Activated CD8-positive, alpha-beta memory T cell treated with anti-CD3 and anti-CD28 coated beads, Interleukin-2, amount 50 U/mL, for 1 hour (primary cell): ENCODE results near the gene TNK2.
"Not testable (repeated sequence)": the region's sequence is repeated elsewhere in the genome, so short reads cannot be mapped to it uniquely, and the experiment has no call there.

Source experiments
- DNase-seq: peaks from one replicate; pipeline ENCODE4 v3.0.0-alpha.2; 2020; ENCODE audit errors: extremely low read depth

The TNK2 gene

DNA sequence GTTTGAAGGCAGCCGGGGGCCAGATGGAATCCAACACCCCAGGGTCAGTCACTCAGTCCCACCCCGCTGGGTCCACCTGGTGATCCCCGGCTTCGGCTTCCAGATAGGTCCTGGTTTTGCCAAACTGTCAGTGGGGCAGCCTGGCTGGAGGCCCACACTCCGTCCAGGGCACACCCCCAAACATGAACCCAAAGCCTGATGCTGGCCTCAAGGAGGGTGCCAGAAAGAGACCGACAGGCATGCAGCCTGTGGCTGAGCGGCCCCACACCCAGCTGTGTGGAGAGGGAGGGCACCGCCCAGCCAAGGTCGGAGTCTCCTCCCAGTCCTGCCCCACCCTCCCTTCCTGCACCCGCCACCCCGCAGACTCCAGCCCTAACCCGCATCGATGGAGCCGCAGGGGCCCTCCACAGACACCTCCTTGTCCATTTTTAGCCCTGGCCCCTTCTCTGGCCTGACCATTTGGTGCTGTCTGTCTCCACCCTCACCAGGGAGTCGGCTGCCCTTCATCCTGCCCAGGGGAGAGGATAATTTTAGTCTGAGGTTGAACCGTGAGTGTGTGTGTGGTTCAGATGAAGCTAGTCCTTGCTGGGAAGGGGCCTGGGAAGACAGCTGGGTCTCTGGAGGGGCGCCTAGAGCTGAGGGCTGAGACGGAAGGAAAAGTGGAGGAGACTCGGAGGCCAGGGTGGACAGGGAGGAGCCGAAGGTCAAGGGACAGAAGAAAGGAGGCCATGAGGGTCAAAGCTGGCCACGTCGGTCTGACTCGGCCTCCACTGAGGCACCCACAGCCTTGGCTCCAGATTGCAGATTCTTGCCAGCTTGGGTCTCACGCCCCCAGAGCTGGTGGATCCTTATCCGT lies 23.1 kb downstream of the TNK2 start:
- no peak for DNase-seq

DNA sequence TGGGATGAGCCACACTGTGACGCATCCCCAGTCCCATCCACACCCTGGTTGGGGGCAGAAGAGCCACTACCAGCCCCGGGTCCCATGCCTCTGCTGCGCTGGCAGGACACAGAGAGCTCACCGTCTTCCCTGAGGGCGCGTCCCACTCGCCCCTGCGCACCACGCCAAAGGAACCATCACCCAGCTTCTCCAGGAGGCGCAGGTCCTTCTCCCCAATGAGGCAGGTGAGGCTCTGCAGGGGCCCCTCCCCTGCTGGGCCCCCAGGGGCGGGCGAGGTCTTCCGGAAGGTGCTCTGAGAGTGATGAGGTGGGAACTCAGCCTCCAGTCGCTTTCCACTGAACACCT lies 23.7 kb downstream of the TNK2 start:
- DNase-seq, result no peak

DNA sequence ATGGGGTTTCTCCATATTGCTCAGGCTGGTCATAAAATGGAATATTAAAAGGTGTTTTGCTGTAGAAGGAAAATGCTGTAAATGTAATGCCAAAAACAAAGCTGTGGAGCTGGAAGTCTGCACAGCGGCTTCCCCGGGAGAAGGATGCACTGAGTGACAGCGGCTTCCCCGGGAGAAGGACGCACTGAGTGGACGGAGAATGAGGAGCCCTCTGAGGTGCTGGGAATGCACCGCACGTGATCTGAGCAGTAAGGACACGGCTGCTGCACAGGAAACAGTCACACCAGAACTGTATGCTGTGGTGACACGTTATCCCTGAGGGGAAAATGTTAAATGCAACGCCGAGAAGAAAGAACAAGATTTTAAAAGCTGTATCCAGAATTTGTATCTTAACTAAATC lies 24.6 kb downstream of the TNK2 start:
- no peak for DNase-seq

DNA sequence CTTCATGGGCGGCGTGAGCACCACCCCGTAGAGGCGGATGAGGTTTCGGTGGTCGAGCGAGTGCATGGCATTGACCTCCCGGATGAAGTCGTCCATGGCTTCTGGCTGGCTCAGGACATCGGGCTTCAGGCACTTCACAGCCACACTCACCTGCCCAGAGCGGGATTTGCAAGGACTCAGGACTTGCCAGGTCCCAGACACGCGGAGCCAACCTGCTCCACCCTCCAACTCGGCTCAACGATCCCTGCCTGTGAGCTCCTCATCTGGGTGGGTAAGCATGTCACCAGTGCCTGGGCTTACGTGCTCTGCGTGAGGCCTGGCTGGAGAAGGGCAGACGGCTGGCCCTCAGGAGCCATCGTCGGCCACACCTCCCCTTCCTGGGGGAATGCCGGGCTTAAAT lies 25.2 kb downstream of the TNK2 start:
- DNase-seq, result no peak

DNA sequence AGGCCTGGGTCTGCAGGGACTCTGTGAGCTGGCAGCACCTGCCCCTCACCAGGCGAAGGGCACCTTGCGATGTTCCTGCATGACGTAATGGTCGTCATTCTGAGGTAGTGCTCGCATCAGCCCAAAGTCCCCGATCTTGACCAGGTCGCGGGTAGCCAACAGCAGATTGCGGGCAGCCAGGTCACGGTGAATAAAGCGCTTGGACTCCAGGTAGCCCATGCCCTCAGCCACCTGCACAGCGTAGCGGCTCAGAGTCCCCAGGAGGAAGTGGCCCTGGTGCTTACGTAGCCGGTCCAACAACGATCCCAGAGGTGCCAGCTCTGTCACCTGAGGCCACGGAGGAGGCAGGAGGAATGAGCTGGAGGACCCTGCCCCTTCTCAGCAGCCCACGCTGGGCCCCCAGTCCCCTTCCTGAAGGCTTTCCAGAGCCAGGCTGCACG lies 26.3 kb downstream of the TNK2 start:
- DNase-seq, result no peak

DNA sequence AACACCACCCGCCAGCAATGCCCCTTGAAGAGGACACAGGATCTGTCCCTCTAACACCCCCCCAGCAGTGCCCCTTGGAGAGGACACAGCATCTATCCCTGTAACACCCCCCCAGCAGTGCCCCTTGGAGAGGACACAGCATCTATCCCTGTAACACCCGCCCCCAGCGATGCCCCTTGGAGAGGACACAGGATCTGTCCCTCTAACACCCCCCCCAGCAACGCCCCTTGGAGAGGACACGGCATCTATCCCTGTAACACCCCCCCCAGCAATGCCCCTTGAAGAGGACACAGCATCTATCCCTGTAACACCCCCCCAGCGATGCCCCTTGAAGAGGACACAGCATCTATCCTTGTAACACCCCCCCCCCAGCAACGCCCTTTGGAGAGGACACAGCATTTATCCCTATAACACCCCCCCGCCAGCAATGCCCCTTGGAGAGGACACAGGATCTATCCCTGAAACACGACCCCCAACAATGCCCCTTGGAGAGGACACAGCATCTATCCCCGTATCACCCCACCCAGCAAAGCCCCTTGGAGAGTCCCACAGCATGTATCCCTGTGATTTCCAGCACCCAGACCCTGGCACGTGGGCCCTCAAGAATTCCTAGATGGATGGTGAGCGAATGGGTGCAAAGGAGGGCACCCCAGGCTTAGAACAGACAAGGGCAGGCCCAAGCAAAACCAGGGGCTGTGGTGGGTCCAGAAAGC lies 26.9 kb downstream of the TNK2 start:
- no peak for DNase-seq

DNA sequence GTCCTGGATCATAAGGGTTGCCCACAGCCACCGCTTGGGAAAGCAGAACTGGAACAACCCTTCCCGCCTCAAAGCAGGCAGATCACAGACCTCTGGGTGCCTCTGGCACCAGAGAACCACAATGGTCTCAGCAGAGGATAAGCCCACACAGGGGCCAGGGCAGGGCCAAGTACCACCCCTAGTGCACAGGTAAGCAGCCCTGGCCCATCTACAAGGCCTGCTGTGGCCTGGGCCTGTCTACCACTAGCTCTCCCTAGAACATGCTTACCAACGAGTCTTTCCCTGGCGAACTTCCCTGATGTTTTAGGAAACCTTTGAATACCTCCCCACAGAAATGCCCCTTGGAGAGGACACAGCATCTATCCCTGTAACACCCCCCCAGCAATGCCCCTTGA lies 28.3 kb downstream of the TNK2 start:
- no peak for DNase-seq

DNA sequence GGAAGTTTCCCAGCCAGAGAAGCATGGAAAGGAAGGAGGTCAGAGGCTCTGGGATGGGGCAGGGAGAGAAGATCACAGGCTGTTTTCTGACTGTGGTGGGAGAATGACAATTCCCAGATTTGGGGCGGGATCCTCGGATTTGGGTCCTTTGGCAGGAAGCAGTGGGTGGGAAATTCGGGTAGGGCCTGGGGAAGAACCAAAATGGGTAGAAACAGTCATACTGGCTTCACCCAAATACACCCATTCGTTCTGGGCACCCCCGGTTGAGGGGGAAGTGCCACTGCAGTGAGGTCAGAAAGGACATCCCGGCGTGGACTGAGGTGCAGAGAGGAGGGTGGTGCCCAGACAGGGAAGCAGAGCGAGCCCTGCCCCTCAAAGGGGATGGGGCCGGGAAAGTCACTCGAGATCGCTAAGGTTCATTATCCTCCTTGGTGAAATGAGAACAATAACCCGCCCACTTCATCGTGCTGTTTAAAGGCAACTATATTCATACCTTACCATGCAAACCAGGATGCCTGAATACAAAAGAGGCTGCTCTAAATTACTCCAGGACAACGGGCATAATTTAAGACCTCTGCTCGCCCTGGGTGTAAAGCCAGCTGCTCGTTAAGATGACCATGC lies 28.8 kb downstream of the TNK2 start:
- DNase-seq, result no peak

DNA sequence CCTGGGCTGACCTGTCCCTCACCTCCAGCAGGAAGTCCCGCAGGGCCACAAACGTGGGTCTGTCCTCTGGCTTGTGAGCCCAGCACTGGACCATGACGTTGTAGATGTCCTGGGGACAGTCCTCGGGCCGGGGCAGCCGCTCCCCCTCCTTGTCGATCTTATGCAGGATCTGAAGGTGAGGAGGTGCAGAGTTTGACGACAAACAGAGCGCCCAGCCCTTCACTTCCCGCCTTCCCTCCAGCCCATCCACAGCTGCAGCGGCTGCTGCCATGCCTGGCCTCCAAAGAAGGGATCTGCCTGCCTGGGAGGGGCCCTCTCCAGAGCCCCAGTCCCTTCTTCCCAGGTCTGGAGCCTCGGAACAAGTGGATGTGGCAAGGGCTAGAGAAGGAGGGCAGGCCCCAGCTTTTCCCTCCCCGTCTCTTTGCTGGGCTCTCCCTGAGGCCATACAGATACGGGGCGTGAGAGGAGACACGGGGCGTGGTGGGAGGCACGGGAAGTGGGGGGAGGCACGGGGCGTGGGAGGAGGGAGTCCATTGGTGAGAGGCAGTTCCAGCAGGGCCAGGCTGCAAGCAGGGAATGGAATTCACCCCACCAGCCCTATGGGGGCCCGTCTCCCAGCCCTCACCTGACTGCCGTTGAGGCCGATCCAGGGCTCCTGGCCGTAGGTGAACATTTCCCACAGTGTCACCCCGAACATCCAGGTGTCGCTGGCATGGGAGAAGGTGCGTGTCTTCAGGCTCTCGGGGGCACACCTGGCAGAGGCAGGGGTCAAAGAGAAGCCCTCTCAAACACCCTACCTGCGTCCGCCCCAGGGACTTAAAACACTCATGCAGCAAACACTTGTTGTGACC lies 29.7 kb downstream of the TNK2 start:
- no peak for DNase-seq

DNA sequence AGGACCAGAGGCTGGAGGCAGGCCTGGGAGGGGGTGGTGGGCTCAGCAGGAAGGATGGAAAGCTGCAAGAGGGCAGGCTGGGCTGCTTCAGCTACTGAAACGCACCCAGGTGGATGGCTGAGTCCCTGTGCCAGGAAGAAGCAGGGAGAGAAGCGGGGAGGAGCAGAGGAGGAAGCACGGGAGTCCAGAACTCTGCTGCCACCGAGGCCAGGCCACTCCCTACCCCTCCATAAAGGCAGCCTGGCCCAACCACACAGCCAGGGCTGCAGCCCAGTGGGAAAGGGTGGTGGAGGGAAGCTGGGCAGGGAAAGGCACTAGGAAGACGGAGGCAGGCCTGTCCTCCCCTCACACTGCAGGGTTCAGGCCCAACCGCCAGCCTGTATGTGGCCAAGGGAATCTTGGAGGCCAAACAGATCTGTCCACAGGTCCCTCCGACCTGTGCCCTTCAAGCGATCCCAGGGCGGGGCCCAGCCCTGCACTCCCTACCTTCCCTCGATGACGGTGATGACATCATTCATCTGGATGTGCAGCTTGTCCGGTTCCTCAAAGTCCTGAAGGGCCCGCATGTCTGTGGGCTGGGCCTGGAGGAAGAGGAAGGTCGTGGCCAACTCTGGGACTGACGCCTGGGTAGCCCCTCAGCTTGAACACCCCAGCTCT lies 30.5 kb downstream of the TNK2 start:
- DNase-seq, result no peak

DNA sequence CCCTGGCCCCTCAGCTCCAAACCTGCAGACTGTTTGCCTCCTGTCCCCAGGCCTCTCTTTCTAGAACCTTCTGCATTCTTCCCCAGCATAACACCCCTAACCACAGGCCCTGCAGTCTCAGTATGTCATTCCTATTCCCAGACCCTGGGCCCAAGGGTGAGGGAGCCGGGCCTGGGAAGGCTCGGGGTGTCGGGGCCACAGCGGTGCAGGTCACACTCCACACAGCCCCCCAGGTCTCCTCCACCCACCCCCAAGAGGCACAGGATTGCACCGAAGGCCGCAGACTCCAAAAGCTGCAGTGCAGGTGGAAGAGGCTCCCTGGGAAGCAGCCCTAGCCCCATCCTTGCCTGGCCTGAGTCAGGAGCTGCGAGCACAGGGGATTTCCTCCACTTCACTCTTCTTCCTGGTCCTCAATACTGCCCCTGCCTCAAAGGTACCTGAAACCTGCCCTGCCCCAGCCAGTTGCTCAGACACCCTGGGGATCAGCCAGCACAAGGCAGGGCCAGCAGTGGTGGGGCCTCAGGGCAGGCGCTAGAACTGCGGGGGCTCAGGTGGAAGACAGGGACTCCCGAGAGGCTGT lies 31.1 kb downstream of the TNK2 start:
- DNase-seq, result no peak

DNA sequence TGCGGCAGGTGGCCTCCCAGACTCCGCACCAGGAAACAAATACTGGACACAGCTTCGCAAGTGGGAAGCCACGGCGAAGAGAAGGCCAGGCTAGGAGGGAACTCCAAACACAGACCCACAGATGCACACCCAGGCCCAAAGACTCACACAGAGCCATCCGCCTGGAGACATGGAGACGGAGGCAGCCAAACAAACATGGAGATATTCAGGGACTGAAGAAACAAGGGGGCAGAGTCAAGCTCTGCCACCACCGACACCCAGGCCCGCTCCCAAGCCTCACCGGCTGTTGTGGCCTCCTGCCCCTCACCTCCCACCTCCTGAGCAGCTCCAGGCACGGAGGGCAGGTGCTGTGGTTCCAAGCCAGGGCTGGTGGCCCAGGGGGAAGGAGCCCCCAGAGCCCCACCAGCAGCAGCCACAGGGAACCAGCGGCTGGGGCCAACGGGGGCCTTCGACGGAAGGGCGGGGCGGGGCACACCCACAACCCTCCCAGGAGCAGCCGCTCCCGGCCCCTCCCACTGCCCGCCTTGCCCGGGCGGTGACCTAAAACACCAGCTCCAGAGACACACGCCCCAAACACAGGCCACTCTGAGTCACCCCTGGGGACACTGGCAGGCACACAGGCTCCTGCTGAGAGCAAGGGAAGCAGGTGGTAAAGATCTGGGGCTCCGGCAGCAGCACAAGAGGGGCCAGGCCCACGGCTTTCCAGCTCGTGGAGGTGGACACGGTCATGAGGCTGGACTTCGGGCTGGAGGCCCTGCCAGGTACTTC lies 31.9 kb downstream of the TNK2 start:
- no peak for DNase-seq

DNA sequence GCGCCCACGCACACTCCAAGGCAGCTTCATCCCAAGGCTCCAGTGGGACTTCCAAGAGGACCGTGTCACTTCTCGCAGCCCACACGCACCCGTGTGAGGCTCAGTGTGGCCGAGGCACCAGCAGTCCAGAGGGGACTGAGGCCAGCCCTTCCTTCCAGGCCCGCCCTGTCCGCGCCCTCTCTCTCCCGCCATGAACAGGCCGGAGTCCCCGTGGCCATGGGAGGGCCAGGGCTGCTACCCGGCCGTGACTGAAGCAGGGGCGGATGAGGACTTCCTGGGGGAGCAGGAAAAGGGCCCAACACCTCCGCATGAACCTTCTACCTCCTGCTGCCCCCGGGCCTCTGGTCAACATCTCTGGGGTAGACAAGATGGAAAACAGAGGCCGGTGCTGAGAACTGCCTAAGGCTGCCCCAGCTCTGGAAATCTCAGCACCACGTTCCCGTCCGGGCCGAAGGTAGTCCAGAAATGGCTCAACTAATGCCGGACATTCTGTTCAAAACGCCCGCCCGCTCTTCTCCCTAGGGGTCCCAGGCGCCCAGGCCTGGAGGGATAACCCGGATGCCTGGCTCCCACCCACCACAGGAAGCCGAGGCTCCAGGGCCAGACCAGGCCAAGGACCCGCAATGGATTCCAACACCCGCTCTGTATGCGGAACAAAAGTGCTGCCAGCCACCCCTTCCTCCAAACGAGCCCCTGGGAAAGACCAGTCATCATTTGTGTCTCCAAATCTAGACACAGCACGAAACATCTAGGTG lies 32.7 kb downstream of the TNK2 start:
- DNase-seq, result no peak

DNA sequence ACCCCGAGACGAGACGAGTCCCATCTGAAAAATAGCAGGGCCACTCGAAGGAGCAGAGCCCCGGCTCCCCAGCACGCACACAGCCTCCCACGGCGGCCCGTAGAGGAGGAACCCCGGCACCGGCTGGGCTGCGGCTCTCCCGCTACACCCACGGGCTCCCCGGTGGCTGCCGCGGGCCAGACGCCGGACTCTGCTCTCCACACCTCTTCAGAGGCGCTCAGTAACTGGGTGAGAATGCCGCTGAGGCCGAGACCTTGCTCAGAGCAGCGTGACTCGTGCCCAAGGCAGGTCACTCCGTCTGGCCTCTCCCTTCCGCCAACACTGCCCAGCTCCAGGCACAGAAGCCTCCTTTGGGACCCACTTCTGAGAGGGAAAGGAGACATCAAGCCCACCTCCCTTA lies 34.4 kb downstream of the TNK2 start:
- DNase-seq, result no peak

DNA sequence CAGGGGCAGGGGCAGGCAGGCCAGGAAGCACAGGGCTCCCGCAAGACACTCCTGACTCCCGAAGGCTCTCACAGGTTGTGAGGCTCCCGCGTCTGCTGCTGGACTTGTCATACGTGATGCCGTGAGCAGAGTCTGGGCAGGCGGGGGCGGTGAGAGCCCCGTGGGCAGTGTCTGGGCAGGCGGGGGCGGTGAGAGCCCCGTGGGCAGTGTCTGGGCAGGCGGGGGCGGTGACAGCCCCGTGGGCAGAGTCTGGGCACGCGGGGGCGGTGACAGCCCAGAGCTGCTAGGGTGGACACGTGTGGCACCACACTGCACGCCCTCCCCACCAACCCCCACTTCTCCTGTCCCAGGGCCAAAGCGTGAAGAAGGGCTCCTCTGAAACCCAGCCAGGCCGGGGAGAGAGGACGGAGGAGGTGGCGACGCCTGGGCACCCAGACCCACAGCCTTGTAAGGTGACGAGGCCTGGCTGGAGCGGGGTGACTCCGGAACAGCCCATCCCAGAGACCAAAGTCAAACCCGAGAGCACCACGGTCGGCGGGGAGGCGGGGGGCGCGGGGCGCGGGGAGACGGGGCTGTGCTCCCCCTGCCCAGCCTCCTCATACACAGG lies 35.0 kb downstream of the TNK2 start:
- no peak for DNase-seq

DNA sequence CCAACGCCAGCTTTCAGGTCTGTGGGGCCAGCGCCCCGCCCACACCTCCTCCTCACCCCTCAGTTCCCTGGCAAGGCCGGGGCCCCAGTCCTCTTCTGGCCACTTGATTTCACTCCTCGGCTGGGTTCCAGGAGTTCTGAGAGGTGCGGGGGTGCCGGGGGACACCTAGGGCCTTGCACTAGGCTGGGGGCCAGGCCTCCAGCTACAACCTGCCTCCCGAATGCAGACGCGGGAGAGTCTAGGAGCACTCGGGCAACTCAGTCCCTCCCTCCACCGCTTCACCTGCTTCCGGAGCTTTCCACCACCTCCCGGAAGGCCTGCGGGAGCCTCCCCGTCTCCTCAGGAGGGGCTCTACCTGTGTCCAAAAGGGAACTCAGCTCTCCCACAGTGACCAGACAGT lies 35.6 kb downstream of the TNK2 start:
- no peak for DNase-seq

DNA sequence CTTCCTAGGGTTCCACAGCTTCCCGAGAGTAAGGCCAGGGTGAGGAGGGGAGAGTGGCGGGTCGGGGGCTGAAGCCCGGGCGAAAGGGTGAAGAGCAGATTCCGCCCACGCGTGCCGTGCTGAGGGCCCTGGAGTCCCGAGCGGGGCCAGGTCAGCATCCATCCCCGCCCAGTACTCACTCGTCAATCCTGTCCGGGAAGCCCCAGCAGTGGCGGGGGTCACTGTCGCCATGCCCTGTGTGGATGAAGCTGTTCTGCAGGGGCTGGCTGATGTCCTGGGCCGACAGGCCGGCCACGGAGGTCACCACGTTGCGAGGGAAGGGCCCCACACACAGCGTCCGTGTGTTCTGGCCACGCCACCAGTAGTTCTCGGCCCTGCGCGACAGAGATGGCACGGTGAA lies 36.3 kb downstream of the TNK2 start:
- no peak for DNase-seq

DNA sequence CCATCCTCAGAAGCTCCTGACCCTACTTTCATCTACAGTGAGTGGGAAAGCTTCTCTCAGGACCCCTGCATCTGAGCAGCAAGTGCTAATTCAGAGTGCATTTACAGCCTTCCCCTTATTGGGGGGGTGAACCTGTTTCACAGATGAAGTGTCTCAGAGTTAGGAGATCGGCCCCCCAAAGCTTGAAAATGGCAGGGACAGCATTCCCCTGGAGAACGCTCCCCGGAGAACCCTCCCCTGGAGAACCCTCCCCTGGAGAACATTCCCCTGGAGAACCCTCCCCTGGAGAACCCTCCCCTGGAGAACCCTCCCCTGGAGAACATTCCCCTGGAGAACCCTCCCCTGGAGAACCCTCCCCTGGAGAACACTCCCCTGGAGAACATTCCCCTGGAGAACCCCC lies 36.7 kb downstream of the TNK2 start:
- DNase-seq, result not testable (repeated sequence)

DNA sequence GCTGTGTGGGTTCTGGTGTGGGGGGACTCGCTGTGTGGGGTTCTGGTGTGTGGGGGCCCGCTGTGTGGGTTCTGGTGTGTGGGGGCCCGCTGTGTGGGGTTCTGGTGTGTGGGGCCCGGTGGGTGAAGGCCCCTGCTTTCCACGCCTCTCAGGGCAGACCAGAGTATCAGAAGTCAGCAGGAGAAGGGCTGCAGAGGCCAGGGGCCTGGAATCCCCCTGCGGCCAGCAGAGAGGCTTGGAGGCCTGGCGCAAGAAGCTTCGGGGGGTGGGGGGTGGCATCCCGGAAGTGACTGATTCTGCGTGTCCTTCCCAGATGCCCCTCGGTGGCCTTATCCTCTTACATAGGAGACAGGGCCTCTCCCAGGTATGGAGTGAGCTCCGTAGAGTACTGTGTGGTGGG lies 37.4 kb downstream of the TNK2 start:
- no peak for DNase-seq
